ENCODE results near the gene CTXND1.

CTXND1 gene

DNA sequence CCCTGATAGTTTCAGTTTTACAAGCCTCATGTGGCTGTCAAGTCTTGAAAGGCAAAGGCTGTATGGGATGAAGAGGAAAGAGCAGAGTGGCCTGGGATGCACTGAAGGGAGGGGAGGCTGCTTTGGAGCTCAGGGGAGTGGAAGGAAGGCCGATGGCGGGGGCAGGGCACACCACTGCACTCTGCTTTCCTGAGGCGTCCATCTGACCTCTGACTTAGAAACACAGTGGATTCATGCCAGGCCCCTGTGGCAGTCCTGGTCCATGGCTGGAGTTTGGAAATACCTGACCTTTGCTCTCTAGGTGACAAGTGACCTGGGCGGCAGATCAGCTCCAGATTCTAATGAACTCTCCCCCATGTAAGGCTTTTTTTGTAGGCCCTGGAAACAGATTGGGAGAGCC is 80.2 kb downstream of the CTXND1 start:
- Mint-ChIP-seq H3K27me3 (no peaks in the 10 kb centered on the region), H3K36me3 (ENCODE audit: low read depth) (peaks cover 7% of the 10 kb centered on the region), H3K27ac (no peak overlapping the region)

DNA sequence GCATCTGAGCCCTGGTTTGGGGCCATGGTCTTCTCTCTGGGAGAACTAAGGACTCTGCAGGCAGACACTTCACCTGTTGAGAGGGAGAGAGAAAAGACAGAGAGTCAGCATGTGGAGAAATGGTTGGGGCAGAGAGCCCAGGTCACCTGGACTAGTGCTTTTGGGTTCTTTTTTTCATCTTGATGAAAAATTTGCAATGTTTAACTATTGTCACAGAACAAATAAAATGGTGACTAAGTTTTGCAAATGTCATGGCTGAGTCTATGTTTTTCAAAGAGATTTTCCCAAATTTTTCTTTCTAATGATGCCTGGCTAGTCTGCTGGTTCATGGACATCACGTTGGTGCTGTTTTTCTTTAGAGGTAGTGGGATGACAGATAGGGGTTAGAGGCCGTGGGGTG is 81.4 kb downstream of the CTXND1 start:
- H3K4me3 Mint-ChIP-seq, result no peak overlapping the region
- H3K4me1 Mint-ChIP-seq (ENCODE audit: low read depth), result no peaks in the 10 kb centered on the region
- peaks cover 7% of the 10 kb centered on the region for H3K36me3 Mint-ChIP-seq (ENCODE audit: low read depth)
- H3K27me3 Mint-ChIP-seq, result no peaks in the 10 kb centered on the region
- H3K27ac Mint-ChIP-seq, result no peak overlapping the region
- H3K9me3 Mint-ChIP-seq, result no peaks in the 10 kb centered on the region

More for the DNA sequence above, 80.2 kb downstream of the CTXND1 start:
- Mint-ChIP-seq H3K9me3 (no peaks in the 10 kb centered on the region), H3K4me3 (no peak overlapping the region), H3K4me1 (ENCODE audit: low read depth) (no peaks in the 10 kb centered on the region)

DNA sequence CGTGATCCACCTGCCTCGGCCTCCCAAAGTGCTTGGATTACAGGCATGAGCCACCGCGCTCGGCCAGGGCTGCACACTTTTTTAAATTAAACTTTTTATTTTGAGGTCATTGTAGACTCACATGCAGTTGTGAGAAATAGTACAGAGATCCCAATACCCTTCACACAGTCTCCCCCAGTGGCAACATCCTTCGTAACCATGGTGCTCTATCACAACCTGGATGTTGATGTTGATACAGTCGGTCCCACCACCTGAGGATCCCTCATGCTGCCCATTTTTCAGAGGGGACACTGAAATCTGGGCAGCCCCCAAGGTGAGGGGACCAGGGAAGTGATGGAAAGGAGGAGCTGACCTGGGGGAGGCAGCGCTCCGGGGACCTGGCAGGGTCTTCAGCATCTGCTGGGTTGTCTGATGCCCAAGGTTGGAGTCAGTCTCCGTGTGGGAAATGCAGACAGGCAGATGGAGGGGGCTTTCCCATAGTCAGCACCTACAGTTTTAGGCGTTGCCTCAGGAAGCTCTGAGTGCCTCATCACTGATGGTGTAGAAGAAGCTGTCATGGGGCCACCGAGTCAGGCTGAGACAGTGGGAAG is 82.2 kb downstream of the CTXND1 start:
- H3K9me3 Mint-ChIP-seq, result no peaks in the 10 kb centered on the region
- no peak overlapping the region for H3K27ac Mint-ChIP-seq
- H3K4me1 Mint-ChIP-seq (ENCODE audit: low read depth), result no peaks in the 10 kb centered on the region
- H3K27me3 Mint-ChIP-seq, result no peaks in the 10 kb centered on the region
- peaks cover 7% of the 10 kb centered on the region for H3K36me3 Mint-ChIP-seq (ENCODE audit: low read depth)
- no peak overlapping the region for H3K4me3 Mint-ChIP-seq

DNA sequence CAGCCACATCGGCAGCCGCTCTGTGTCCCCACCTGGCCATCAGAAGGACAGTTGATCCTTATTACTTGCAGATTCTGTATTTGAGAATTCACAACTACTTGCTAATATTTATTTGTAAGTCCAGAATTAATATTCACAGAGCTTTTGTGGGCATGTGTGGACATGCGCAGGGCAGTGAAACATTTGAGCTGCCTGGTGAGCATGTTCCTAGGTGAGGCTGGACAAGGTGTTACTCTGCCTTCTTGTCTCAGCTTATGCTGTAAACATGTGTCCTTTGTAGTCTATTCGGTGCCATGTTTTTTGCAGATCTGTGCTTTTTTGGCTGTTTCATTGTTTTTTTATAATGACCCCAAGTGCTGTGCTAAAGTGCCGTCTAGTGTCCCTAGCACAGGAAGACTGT is 83.6 kb downstream of the CTXND1 start:
- H3K9me3 Mint-ChIP-seq, result no peaks in the 10 kb centered on the region
- no peaks in the 10 kb centered on the region for H3K27me3 Mint-ChIP-seq
- H3K4me3 Mint-ChIP-seq, result no peak overlapping the region
- no peak overlapping the region for H3K27ac Mint-ChIP-seq
- H3K4me1 Mint-ChIP-seq (ENCODE audit: low read depth), result no peaks in the 10 kb centered on the region
- H3K36me3 Mint-ChIP-seq (ENCODE audit: low read depth), result peaks cover 21% of the 10 kb centered on the region

DNA sequence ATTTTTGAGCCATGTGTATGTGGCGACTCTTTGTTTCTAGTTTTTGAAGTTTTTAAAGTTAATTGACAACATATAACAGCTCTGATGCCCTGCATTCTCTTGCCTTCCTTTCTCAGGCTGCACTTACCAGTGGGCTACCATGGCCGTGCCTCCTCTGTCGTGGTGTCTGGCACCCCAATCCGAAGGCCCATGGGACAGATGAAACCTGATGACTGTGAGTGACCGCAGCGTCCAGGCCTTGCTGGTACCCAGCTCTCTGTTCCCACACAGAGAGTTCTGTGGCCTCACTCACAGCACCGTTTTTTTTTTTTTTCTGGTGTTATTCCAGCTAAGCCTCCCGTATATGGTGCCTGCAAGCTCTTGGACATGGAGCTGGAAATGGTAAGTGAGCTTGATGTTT is 84.1 kb downstream of the CTXND1 start:
- H3K36me3 Mint-ChIP-seq (ENCODE audit: low read depth), result peaks cover 26% of the 10 kb centered on the region
- H3K4me1 Mint-ChIP-seq (ENCODE audit: low read depth), result no peaks in the 10 kb centered on the region
- H3K9me3 Mint-ChIP-seq, result no peaks in the 10 kb centered on the region
- no peak overlapping the region for H3K4me3 Mint-ChIP-seq
- no peak overlapping the region for H3K27ac Mint-ChIP-seq
- no peaks in the 10 kb centered on the region for H3K27me3 Mint-ChIP-seq

DNA sequence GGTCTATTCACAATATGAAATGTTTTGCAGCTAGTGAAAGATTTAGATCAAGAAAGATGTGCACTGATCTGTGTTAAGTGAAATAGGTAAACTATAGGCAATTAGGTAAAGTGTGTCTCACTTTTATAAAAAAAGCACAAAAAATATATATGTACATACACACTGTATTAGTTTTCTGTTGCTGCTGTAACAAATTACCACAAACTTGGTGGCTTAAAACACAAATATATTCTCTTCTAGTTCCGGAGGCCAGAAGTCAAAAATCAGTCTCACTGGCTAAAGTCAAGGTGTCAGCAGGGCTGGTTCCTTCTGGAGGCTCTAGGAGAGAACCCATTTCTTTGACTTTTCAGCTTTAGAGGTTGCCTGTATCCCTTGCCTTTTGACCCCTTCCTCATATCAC is 88.1 kb downstream of the CTXND1 start:
- Mint-ChIP-seq H3K4me3 (no peak overlapping the region), H3K36me3 (ENCODE audit: low read depth) (peaks cover 44% of the 10 kb centered on the region), H3K4me1 (ENCODE audit: low read depth) (peaks cover 22% of the 10 kb centered on the region), H3K27me3 (no peaks in the 10 kb centered on the region), H3K9me3 (no peaks in the 10 kb centered on the region), H3K27ac (no peak overlapping the region)

DNA sequence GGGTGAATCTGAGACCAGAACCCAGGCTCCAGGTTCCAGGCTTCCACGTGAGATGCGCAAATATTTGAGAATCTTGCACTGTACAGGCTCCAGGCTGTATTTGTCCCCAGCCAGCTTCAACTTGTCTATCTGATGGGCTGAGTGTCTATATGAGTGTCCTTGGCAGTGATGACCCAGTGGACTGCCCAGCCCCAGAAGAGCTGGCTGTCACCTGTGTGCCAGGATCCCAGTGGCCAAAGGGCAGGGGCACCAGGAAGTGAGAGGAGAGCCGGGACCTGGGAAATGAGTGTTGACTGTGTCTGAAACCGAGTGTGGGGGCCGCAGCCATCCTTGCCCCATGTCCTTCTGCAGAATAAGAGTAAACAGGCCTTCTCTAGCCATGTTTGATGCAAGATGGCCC is 88.8 kb downstream of the CTXND1 start:
- Mint-ChIP-seq H3K27ac (no peak overlapping the region), H3K27me3 (no peaks in the 10 kb centered on the region), H3K9me3 (no peaks in the 10 kb centered on the region), H3K36me3 (ENCODE audit: low read depth) (peaks cover 44% of the 10 kb centered on the region), H3K4me1 (ENCODE audit: low read depth) (peaks cover 22% of the 10 kb centered on the region), H3K4me3 (no peak overlapping the region)

DNA sequence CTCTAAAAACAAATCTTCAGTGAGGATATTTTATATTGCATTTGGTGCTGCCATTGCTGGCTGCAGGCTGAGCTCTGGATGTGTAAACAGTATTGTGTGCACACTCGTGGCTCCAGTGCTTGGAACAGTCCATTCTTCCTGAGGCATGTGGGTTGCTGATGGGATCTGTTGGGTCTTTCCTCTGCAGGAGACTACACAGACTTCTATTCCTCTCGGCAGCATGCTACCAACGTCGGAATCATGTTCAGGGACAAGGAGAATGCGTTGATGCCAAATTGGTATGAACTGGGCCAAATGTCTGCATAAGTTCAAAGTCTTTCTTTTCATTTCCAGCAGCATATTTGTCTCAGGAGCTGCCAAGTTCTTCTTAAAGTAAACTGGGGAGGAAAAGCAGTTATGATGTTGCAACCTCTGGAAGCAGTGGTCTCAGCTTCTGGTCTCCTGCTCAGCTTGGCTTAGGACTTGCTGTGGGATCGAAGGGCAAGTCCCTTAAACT is 89.9 kb downstream of the CTXND1 start:
- Mint-ChIP-seq H3K9me3 (no peaks in the 10 kb centered on the region), H3K27me3 (no peaks in the 10 kb centered on the region), H3K4me3 (no peak overlapping the region), H3K4me1 (ENCODE audit: low read depth) (peaks cover 22% of the 10 kb centered on the region), H3K36me3 (ENCODE audit: low read depth) (peaks cover 44% of the 10 kb centered on the region), H3K27ac (no peak overlapping the region)

DNA sequence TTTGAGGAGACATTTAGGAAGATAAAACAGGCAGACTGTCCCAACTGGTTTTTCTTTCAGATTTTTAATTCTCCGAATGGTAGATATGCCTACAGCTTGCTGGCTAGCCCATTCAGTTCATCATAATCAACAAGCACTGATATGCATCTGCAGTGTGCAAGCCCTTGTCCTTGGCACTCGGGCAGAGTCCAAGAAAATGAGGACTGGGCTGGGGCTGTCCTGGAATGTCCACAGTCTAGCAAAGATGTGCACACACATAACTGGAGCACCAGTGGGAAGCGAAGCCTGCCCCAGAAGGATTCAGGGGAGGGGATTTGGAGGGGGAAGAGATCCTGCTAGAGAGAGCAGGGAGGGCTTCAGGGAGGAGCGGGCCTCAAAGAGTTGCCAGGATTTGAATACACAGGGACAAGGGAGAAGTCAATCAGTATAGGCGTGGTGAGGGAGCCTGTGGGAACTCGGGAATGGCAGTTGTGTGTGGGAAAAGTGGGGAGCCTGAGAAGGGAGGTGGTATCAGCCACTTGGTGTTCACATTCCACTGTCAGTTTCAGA is 90.5 kb downstream of the CTXND1 start:
- Mint-ChIP-seq H3K27ac (no peak overlapping the region), H3K4me1 (ENCODE audit: low read depth) (peaks cover 22% of the 10 kb centered on the region), H3K9me3 (no peaks in the 10 kb centered on the region), H3K4me3 (no peak overlapping the region), H3K36me3 (ENCODE audit: low read depth) (peaks cover 44% of the 10 kb centered on the region), H3K27me3 (no peaks in the 10 kb centered on the region)

DNA sequence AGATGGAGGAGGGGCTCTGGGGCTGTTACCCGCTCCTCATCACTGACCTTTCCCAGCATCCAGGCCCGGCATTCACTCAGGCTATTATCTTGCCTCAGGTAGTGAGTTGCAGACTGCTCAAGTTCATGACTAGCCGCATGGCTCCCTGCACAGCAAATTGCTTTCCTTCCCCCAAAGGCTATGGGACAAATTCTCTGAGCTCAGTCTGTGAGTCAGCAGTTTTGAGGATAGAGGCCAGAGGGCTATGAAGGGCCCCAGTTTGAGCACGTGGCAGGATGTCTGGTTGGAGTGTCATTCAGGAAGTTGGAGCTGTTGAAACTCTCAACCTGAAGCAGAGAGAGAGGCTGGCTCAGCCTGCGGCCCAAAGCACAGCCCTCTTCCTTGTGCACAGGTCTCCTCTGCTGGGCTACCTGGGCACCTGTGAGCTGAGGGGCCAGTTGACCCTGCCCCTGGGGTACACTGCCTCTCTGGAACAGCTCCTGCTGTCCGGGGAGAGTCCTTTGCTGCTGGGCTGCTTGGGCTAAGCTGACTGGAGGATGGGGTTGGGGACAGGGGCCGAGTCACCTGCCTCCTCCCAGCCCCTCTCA is 91.3 kb downstream of the CTXND1 start:
- Mint-ChIP-seq H3K4me3 (peak overlapping the region; percentile 17), H3K4me1 (ENCODE audit: low read depth) (peaks cover 24% of the 10 kb centered on the region), H3K9me3 (no peaks in the 10 kb centered on the region), H3K27me3 (no peaks in the 10 kb centered on the region), H3K27ac (peak overlapping the region; percentile 82), H3K36me3 (ENCODE audit: low read depth) (peaks cover 44% of the 10 kb centered on the region)

DNA sequence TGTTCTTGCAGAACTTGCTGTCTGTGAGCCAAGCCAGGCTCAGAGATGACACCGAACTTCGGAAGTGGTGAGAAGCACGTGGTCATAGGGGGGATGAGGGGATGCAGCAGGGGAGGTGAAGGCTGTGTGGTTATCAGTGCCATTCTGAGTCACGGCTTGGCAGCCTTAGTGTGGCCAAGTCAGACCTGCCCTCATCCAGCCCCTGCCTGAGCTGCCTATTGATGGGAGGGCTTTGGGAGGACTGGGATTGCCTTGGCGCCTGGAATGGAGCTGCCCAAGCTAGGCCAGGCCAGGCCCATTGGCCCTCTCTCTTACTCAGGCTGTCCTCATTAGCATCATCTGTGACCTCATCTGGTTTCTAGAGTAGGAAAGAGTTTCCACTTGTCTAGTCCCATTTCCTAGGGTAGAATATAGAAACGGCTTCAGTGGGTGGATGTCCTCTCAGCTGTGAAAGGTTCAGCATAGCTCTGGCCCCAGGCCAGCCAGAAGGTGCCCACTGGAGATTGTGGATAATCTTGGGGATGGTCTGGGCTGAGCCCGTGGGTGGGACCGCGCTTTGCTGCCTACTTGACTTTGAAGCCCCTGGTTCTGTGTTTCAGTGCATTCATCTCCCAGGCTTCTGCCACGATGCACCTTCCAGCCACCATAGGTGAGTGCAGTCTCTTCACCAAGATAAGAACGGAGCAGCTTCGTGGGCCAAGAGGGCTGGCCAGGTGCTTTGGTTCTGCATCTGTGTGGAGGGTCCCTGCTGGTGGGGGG is 92.0 kb downstream of the CTXND1 start:
- H3K4me3 Mint-ChIP-seq, result no peak overlapping the region
- no peaks in the 10 kb centered on the region for H3K9me3 Mint-ChIP-seq
- H3K27me3 Mint-ChIP-seq, result no peaks in the 10 kb centered on the region
- peaks cover 30% of the 10 kb centered on the region for H3K4me1 Mint-ChIP-seq (ENCODE audit: low read depth)
- peaks cover 44% of the 10 kb centered on the region for H3K36me3 Mint-ChIP-seq (ENCODE audit: low read depth)
- H3K27ac Mint-ChIP-seq, result peak overlapping the region; percentile 47

DNA sequence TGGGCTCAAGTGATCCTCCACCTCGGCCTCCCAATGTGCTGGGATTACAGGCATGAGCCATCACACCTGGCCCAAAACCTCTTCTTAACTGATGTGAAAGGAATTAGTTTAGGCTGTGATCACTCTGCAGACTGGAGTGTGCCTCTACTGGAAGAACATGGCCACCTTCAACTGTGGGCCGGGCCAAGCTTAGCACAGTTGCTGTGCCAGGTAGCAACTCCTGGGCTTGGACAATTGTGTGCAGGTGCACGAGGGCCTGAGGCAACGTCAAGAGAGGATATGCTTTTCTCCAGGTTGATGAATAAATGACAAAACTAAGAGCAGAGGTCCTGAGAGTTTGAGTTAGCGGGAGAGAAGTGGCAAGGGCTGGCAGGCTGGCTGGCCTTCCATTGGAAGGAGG is 92.7 kb downstream of the CTXND1 start:
- peaks cover 39% of the 10 kb centered on the region for H3K36me3 Mint-ChIP-seq (ENCODE audit: low read depth)
- no peak overlapping the region for H3K4me3 Mint-ChIP-seq
- peak overlapping the region; percentile 21 for H3K27ac Mint-ChIP-seq
- no peaks in the 10 kb centered on the region for H3K27me3 Mint-ChIP-seq
- H3K9me3 Mint-ChIP-seq, result no peaks in the 10 kb centered on the region
- peaks cover 36% of the 10 kb centered on the region for H3K4me1 Mint-ChIP-seq (ENCODE audit: low read depth)

DNA sequence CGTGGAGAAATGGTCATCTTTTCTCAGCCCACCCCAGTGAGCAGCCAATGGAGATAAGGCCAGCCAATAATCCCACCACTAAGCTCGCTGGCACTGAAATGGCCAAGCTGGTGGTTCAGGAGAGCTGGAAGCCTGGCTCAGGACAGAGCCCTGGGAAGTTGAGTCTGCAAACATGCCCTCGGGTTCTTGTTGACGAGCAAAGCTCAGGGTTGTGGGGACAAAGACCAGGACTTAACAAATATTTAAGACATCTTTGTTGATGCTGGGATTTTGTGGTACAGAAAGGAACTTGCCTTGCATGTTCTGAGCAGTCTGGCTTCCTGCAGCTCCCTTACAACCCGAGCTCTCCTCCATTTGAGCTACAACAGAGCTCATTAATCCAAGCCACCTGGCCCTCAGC is 94.8 kb downstream of the CTXND1 start:
- no peak overlapping the region for H3K4me3 Mint-ChIP-seq
- H3K27me3 Mint-ChIP-seq, result no peaks in the 10 kb centered on the region
- H3K27ac Mint-ChIP-seq, result no peak overlapping the region
- peaks cover 48% of the 10 kb centered on the region for H3K4me1 Mint-ChIP-seq (ENCODE audit: low read depth)
- no peaks in the 10 kb centered on the region for H3K9me3 Mint-ChIP-seq
- H3K36me3 Mint-ChIP-seq (ENCODE audit: low read depth), result peaks cover 20% of the 10 kb centered on the region

DNA sequence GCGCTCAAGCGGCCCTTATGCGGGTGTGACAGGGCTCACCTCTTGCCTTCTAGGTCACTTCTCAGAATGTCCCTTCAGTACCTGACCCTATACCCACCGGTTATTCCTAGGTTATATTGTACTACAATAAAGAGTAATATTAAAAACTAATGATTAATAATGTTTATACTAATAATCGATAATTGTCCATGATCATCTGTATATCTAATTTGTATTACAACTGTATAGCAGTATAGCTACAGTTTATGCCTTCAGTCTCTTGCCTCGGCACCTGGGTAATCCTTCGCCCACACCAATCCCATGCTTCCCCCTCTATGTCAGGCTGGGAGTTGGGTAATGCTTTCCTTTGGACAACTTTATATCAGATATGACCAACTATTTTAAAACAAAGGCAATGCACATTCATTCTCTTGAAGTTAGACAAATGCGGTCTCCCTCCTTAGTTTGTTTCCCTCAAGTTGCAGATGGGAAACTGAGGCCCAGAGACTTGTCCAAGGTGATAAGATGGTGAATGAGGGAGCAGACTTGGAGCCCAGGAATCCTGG is 95.8 kb downstream of the CTXND1 start:
- no peak overlapping the region for H3K27ac Mint-ChIP-seq
- no peak overlapping the region for H3K4me3 Mint-ChIP-seq
- peaks cover 47% of the 10 kb centered on the region for H3K4me1 Mint-ChIP-seq (ENCODE audit: low read depth)
- H3K9me3 Mint-ChIP-seq, result no peaks in the 10 kb centered on the region
- peaks cover 13% of the 10 kb centered on the region for H3K36me3 Mint-ChIP-seq (ENCODE audit: low read depth)
- H3K27me3 Mint-ChIP-seq, result no peaks in the 10 kb centered on the region
